GM10847 (cell line): ENCODE data around the gene TRPM7.

Experiments used
- POLR2A ChIP-seq: IDR thresholded peaks from 2 replicates; pipeline ENCODE4 v1.6.1; 2011; ENCODE audit not compliant: insufficient read length; ENCODE audit errors: extremely low read depth

The TRPM7 gene

DNA sequence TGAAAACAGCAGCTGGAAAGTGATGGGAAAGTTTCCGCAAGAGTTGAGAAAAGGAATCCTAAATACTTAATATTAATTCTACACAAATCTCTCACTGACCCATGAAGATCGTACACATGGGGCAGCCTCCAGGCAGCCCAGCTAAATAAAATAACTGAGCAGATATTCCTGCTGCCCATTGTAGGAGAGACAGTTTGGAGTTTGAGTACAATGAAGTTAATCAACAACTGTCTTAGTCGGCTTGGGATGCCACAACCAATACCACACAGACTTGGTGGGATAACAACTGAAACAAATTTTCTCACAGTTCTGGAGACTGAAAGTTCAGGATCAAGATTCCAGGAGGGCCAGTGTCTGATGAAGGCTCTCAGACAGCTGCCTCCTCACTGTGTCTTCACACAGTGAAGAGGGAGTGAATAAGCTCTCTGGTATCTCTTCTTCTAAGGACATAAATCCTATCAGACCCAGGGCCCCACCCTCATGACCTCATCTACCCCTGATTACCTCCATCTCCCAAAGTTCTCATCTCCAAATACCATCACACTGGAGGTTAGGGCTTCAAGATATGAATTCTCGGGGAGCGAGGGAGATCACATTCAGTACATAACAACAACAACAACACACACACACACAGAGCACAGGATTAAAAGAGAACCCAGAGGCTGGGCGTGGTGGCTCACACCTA lies 9.7 kb downstream of the TRPM7 start:
- no peak for TF ChIP-seq POLR2A

DNA sequence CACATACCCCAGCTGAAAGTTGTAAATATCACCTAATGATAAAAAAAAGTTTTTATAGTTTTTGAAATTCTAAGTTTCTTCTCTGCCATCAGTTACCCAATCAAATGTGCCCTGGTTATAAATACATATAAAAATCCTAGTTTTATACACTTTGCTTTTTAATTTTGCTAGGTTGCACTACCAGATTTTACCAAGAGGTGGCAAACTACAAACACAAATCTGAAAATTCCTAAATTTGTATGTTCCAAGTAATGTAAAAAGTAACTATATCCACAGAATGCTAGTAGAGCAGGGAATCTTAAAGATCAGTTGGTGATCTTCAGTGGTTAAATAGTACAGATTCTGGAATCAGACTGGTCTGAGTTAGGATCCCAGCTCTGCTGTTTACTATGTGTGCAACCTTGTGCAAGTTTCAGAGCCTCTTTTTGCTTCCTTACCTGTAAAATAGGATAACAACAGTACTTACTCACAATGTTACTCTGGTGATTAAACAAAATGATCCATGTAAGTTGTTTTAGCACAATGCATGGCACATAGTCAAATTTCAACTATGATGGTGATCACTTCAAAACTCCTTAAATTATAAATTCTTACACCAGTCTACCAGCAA lies 11.0 kb downstream of the TRPM7 start:
- no peak for TF ChIP-seq POLR2A

DNA sequence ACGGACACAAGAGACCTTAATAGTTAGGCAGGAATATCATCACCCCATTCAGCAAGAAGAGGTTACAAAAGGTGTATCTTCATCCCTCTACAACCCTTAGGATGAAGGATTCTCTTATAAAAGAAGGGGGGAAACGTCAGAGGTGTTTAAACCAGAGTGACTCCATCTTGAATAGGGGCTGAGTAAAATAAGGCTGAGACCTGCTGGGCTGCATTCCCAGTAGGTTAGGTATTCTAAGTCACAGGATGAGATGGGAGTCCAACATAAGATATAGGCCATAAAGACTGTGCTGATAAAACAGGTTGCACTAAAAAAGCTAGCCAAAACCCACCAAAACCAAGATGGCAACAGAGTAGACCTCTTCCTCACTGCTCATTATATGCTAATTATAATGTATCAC lies 16.5 kb downstream of the TRPM7 start:
- no peak for TF ChIP-seq POLR2A

DNA sequence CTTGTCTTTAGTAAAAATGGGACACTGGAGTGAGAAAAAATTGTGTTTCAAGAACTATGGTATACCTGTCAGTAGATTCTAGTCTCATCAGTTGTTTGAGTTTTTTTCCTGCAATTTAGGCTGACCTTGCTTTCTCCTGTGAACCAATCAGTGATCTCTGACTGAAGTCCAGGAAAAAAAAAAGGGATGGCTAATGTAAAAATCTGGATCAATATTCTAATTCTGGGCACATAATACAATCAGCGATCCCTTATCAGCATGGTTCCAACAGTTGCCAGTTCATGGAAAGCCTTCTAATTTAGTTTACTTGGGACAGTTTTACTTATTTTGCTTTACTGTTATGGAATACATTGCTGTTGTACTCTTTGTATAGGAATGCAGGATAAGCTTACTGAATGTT lies 17.0 kb downstream of the TRPM7 start:
- TF ChIP-seq POLR2A = no peak

DNA sequence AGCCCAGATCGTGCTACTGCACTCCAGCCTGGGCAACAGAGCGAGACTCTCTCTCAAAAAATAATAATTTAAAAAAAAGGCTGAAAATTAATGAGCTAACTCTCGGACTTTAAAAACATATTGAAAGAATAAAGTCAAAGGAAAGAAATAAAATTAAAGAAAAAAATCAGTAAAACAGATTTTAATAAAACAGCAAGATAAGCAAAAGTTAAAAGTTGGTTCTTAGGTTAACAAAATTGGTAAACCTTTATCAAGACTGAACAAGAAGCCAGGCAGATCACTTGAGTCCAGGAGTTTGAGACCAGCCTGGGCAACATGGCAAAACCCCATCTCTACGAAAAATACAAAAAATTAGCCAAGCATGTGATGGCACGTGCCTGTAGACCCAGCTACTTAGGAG lies 20.7 kb downstream of the TRPM7 start:
- no peak for TF ChIP-seq POLR2A

DNA sequence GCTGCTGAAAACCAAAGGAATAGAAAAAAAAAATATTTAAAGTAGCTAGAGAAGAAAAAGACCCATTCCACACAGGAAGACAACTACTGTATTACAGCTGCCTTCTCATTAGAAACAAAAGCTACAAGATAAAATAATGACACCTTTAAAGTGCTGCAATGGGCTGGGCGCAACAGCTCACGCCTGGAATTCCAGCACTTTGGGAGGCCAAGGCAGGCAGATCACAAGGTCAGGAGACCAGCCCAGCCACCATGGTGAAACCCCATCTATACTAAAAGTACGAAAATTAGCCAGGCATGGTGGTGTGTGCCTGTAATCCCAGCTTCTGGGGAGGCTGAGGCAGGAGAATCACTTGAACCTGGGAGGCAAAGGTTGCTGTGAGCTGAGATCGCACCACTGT lies 31.0 kb downstream of the TRPM7 start:
- no peak for TF ChIP-seq POLR2A

DNA sequence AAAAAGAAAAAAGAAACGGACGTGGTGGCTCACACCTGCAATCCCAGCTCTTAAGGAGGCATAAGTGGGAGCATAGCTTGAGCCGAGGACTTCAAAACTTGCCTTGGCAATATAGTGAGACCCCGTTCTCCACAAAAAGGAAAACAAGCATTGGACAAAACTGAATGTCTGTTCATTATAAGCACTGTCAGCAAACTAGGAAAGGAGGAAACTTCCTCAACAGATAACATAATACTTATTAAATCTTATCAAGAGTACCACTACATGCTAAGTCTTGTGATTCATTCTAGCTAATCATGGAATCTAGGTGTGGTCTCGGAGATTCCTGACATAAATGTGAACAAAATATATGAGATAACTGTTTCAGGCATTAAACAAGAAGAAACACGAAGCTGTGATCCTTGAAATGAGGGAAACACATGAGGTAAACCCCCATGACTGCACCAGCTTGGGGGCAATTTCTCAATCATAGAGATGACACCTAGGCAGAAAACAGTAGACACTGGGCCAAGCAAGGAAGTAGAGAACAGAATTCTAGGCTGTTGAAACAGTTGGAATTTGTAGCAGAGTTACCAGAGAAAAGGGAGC lies 33.3 kb downstream of the TRPM7 start:
- no peak for TF ChIP-seq POLR2A

DNA sequence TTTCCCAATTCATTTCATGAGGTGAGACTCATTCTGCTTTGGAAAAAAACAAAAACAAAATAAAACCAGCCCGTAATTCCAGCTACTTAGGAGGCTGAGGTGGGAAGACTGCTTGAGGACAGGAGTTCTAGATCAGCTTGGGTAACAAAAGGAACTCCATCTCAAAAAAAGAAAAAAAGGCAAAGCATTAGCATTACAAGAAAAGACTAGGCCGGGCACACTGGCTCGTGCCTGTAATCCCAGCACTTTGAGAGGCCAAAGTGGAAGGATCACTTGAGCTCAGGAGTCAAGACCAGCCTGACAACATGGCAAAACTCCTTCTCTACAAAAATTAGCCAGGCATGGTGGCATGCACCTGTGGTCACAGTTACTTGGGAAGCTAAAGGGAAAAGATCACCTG lies 33.9 kb downstream of the TRPM7 start:
- no peak for TF ChIP-seq POLR2A

DNA sequence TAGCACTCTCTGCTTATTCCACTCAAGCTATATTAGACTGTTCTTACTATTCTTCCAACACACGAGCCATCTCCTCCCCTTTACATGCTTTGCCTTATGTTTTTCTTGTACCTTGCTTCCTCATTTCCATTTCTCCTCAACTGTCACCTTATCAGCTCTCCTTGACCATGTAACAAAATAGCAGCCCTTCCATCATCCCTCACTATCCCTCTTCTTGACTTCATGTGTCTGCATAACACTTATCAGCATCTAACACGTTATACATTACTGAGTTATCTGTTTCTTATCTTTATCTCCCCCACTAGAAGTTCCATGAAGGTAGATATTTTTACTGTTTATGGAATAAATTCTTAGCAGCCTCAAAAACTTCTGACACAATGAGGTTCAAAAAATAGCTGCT lies 45.3 kb downstream of the TRPM7 start:
- TF ChIP-seq POLR2A = no peak

DNA sequence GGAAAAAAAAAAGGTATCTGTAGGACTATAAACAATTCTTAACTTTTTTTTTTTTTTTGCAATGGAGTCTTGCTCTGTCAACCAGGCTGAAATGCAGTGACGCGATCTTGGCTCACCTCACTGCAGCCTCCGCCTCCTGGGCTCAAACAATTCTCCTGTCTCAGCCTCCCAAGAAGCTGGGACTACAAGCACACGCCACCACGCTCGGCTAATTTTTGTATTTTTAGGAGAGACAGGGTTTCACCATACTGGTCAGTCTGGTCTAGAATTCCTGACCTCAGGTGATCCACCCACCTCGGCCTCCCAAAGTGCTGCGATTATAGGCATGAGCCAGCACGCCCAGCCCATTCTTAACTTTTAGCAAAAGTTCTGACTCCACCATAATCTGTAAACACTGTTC lies 50.5 kb downstream of the TRPM7 start:
- no peak for TF ChIP-seq POLR2A

DNA sequence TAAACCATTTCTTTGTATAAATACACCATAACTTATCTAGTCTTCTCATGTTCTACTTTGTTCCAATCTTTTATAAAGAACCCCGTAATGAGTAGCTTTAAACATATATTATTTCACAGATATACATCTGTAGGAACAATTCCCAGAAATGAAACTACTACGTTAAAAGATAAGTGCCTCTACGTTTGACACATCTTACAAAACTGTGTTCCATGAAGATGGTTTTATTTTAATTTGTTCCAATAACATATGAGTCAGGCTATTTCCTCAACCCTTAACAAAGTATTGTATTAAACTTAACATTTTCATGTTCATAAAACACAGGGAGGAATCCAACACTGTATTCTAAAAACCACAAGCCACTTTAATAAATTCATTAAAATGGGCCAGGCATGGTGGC lies 52.9 kb downstream of the TRPM7 start:
- TF ChIP-seq POLR2A = no peak

DNA sequence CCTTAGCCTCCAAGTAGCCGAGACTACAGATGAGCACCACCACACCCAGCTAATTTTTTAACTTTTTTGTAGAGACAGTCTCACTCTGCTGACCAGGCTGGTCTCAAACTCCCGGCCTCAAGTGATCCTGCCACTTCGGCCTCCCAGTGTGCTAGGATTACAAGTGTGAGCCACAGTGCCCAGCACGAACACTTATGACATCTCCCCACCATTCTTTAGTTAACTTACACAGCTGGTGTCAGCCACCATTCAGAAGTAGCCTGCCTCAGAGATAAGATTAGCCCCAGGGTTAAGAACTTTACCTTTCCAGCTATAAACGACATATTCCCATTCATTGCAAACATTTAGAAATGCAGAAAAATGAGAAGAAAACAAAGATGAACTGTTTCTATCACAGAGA lies 58.2 kb downstream of the TRPM7 start:
- no peak for TF ChIP-seq POLR2A

DNA sequence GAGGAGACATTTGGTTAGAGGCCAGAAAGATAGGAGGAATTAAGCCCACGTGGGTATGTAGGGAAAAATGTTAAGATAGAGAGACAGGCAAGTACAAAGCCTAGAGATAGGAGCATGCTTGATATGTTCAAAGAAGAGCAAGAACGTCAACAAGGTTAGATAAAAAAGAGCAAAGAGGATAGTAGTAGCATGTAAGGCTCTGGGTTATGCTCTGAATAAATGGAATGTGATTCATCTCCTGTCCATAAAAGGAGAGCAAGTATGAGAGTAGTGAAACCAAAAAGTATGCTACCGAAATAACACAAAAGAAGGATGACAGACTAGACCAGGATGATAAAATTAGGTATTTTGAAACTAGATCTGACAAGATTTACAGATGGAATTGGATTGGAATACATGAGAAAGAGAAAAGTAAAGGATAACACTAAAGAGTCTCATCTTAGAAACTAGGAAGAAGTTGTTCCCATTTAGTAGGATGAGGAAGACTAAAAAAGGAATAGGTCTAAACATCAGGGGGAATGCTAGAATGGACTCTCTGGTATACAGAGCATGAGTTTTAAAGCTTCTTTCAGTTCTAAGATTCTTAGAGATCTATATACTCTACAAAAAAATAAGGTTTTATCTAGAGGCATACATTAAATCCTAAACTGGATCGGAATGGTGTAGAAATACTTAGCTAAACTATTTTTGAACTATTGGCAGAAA lies 59.1 kb downstream of the TRPM7 start:
- TF ChIP-seq POLR2A = no peak

DNA sequence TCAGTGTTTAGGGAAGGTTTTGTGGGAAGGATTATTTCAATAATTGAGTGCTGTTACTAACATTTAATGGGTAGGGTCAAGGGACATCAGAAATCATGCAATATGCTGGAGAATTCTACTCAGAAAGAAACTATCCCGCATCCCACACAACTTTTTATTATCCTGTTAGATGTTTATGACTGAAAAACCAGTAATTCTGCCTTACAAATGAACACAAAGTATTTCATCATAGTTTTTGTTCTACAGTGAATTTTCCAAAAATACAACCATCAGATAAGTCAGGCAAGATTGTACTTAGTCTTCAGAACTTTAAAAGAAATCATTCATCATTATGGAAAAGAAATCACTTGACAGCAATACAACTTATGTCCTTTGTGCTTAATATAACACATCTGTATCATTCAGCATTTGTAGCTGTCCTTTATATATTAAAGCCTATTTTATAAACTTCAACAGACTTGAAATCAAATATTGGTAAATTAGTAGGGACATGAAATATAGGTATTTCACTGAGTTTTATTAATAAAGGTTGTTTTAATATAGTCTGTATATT lies 61.9 kb downstream of the TRPM7 start:
- TF ChIP-seq POLR2A = no peak

DNA sequence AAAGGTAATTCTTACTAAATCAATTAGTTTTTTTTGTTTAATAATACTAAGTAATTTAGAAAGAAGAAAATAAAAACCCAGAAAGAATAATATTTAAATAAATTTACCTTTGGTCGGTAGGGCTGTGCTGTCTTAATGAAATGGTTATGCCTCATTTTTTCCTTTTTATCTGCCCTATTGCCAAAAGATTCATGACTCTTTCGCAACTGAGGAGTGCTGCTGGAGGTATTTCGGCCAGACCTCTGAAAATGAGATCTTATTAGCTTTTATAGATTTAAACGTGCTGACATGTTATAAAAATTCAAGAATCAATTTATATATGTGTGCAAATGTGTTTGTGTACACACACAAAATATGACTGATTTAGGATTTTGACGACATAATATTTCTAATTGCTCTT lies 73.0 kb downstream of the TRPM7 start:
- TF ChIP-seq POLR2A = no peak

DNA sequence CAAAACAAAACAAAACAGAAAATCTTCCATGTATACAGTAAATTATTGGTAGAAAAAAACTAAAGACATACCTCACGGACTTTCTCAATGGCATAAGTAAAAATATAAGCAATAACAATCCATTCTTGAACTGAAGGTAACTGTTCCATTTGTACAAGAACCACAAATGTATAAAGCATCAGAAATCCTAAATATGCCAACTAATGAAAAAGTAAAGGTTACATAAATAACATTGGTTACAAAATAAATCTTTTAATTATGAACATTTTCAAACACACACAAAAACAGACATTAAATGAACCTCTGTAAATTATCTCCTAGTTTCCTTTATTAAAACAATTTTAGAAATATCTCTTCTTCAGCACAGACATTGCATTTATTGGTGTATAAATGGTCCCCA lies 79.5 kb downstream of the TRPM7 start:
- TF ChIP-seq POLR2A = no peak
